H9 (cell line): Measurements from ENCODE around the gene TUBB2B. TPM values are rescaled to one million over a fixed set of nuclear protein-coding genes. Genes with fewer than 3 reads are reported as not detected.
A peak's percentile ranks its signal among the peaks of the same experiment; 100 is the strongest.

Experiments
- DNase-seq: peaks from one replicate; pipeline ENCODE4 v3.0.0-alpha.2; 2017
- H2AFZ ChIP-seq: one replicate; pipeline ENCODE4 v1.6.1; 2013; ENCODE audit warnings: mild to moderate bottlenecking, low read length, control low read depth, moderate library complexity
- H2AK5ac ChIP-seq: 2 replicates; pipeline ENCODE4 v1.6.1; 2013; ENCODE audit warnings: low read length, control low read depth, mixed read lengths; ENCODE audit not compliant: insufficient read length
- H2BK120ac ChIP-seq: one replicate; pipeline ENCODE4 v1.6.1; 2013; ENCODE audit warnings: low read depth, mild to moderate bottlenecking, low read length, control low read depth, inconsistent platforms; ENCODE audit not compliant: poor library complexity, severe bottlenecking
- H2BK12ac ChIP-seq: 2 replicates; pipeline ENCODE4 v1.6.1; 2013; ENCODE audit warnings: low read length, control low read depth, mixed read lengths, low read depth; ENCODE audit not compliant: insufficient read length
- H2BK15ac ChIP-seq: 2 replicates; pipeline ENCODE4 v1.6.1; 2013; ENCODE audit warnings: low read depth, low read length, control low read depth
- H2BK20ac ChIP-seq: one replicate; pipeline ENCODE4 v1.6.1; 2013; ENCODE audit warnings: low read depth, mild to moderate bottlenecking, low read length, control low read depth, inconsistent platforms; ENCODE audit not compliant: poor library complexity, severe bottlenecking
- H2BK5ac ChIP-seq: 2 replicates; pipeline ENCODE4 v1.6.1; 2013; ENCODE audit warnings: low read length, control low read depth, mixed read lengths; ENCODE audit not compliant: insufficient read length
- H3K14ac ChIP-seq: 2 replicates; pipeline ENCODE4 v1.6.1; 2013; ENCODE audit warnings: low read length, control low read depth; ENCODE audit not compliant: insufficient read depth
- H3K18ac ChIP-seq: 2 replicates; pipeline ENCODE4 v1.6.1; 2013; ENCODE audit warnings: low read depth, mild to moderate bottlenecking, mixed read lengths, low read length, control low read depth; ENCODE audit not compliant: insufficient read length
- H3K23ac ChIP-seq: 2 replicates; pipeline ENCODE4 v1.6.1; 2013; ENCODE audit warnings: low read length, control low read depth, mixed read lengths, low read depth; ENCODE audit not compliant: insufficient read length
- H3K23me2 ChIP-seq: 2 replicates; pipeline ENCODE4 v1.6.1; 2013; ENCODE audit warnings: low read depth, mild to moderate bottlenecking, mixed read lengths, low read length, control low read depth; ENCODE audit not compliant: insufficient read length, poor library complexity, severe bottlenecking
- H3K27ac ChIP-seq: 2 replicates; pipeline ENCODE4 v1.5.1; 2013; ENCODE audit warnings: low read length, control low read depth, mixed read lengths, low read depth; ENCODE audit not compliant: insufficient read length
- H3K27me3 ChIP-seq: 2 replicates; pipeline ENCODE4 v1.6.1; 2013; ENCODE audit warnings: low read length, control low read depth, inconsistent platforms; ENCODE audit not compliant: insufficient read depth
- H3K4ac ChIP-seq: 2 replicates; pipeline ENCODE4 v1.6.1; 2013; ENCODE audit warnings: low read depth, mild to moderate bottlenecking, control low read depth, inconsistent platforms, low read length, moderate library complexity
- H3K4me1 ChIP-seq: 2 replicates; pipeline ENCODE4 v1.6.1; 2013; ENCODE audit warnings: low read length, control low read depth, inconsistent platforms; ENCODE audit not compliant: insufficient read depth
- H3K4me2 ChIP-seq: 2 replicates; pipeline ENCODE4 v1.6.1; 2013; ENCODE audit warnings: low read length, control low read depth, mixed read lengths; ENCODE audit not compliant: insufficient read length, insufficient read depth
- H3K56ac ChIP-seq: 2 replicates; pipeline ENCODE4 v1.6.1; 2013; ENCODE audit warnings: low read depth, mild to moderate bottlenecking, mixed read lengths, low read length, control low read depth; ENCODE audit not compliant: insufficient read length
- H3K79me1 ChIP-seq: 2 replicates; pipeline ENCODE4 v1.6.1; 2013; ENCODE audit warnings: low read depth, mild to moderate bottlenecking, moderate library complexity, low read length, control low read depth, inconsistent platforms; ENCODE audit not compliant: insufficient read depth, poor library complexity, severe bottlenecking
- H3K79me2 ChIP-seq: 2 replicates; pipeline ENCODE4 v1.6.1; 2013; ENCODE audit warnings: low read length, control low read depth, inconsistent platforms; ENCODE audit not compliant: insufficient read depth
- H3K9ac ChIP-seq: 2 replicates; pipeline ENCODE4 v1.6.1; 2013; ENCODE audit warnings: low read length, control low read depth, mixed read lengths; ENCODE audit not compliant: insufficient read length; ENCODE audit errors: extremely low read depth
- H3K9me3 ChIP-seq: one replicate; pipeline ENCODE4 v1.6.1; 2013; ENCODE audit warnings: low read depth, low read length, inconsistent platforms; ENCODE audit not compliant: control insufficient read depth
- H3T11ph ChIP-seq: one replicate; pipeline ENCODE4 v1.6.1; 2013; ENCODE audit warnings: mild to moderate bottlenecking, low read length, control low read depth, inconsistent platforms
- H4K20me1 ChIP-seq: one replicate; pipeline ENCODE4 v1.6.1; 2013; ENCODE audit not compliant: control insufficient read depth, insufficient read length, insufficient read depth
- H4K5ac ChIP-seq: 2 replicates; pipeline ENCODE4 v1.6.1; 2013; ENCODE audit warnings: low read depth, mild to moderate bottlenecking, mixed read lengths, low read length, control low read depth; ENCODE audit not compliant: insufficient read length
- H4K8ac ChIP-seq: replicated peaks from 2 replicates; pipeline ENCODE4 v1.6.1; 2013; ENCODE audit warnings: low read length, control low read depth, mixed read lengths, low read depth; ENCODE audit not compliant: insufficient read length
- H4K91ac ChIP-seq: 2 replicates; pipeline ENCODE4 v1.6.1; 2013; ENCODE audit warnings: low read depth, mild to moderate bottlenecking, moderate library complexity, mixed read lengths, low read length, control low read depth; ENCODE audit not compliant: insufficient read length
- H3K27ac Mint-ChIP-seq, 3 experiments: 2 replicates in 2 of 3; 3 replicates in 1 of 3; pipeline ENCODE4 v1.8.0; 2020 to 2021; ENCODE audit warnings: mixed read lengths in 3 of 3, mild to moderate bottlenecking in 1 of 3, moderate library complexity in 1 of 3
- H3K27me3 Mint-ChIP-seq: 2 replicates; pipeline ENCODE4 v1.8.0; 2021; ENCODE audit warnings: low read depth, mild to moderate bottlenecking, moderate library complexity, mixed read lengths
- H3K36me3 Mint-ChIP-seq, 3 experiments: 2 replicates in 2 of 3; 3 replicates in 1 of 3; pipeline ENCODE4 v1.8.0; 2020 to 2021; ENCODE audit warnings: low read depth in 3 of 3, mixed read lengths in 3 of 3; ENCODE audit not compliant: insufficient read depth in 1 of 3
- H3K4me1 Mint-ChIP-seq, 2 experiments: 2 replicates each; pipeline ENCODE4 v1.8.0; 2020; ENCODE audit warnings: mixed read lengths in 2 of 2
- H3K4me3 Mint-ChIP-seq, 2 experiments: 2 replicates in 1 of 2; 3 replicates in 1 of 2; pipeline ENCODE4 v1.8.0; 2020 to 2021; ENCODE audit warnings: mild to moderate bottlenecking in 2 of 2, mixed read lengths in 2 of 2, moderate library complexity in 1 of 2
- H3K9me3 Mint-ChIP-seq, 2 experiments: 2 replicates in 1 of 2; 3 replicates in 1 of 2; pipeline ENCODE4 v1.8.0; 2020; ENCODE audit warnings: mild to moderate bottlenecking in 2 of 2, mixed read lengths in 2 of 2, moderate library complexity in 1 of 2
- CTCF ChIP-seq: fragments of 200-600 bp; sonication (generic); conservative IDR thresholded peaks from 3 replicates; pipeline ENCODE4 v1.8.0; 2021; ENCODE audit warnings: antibody characterized with exemption, mild to moderate bottlenecking
- WGBS: extraction: QIAGEN DNeasy Blood & Tissue Kit; methylation state at CpG from one replicate; pipeline ENCODE4 v1.1.7; 2013; ENCODE audit warnings: missing lambda C conversion rate, low lambda C conversion rate, mixed read lengths; ENCODE audit not compliant: insufficient read length; ENCODE audit errors: extremely low coverage; 5-methylcytosine and 5-hydroxymethylcytosine counted together
- total RNA-seq: library from RNA; stranded (reverse); gene quantifications from 2 replicates; pipeline ENCODE4 v1.2.1, GENCODE V29; 2021

Gene TUBB2B
- total RNA-seq, 1 experiment from 2014 or later, result 320 TPM

GRCh38 chr6:3232017-3232945 lies 4.8 kb upstream of the TUBB2B start:
- H3T11ph ChIP-seq, result no peak overlapping the region
- peaks cover 36% of the 10 kb centered on the region for H3K23me2 ChIP-seq
- H3K23ac ChIP-seq, result no peak overlapping the region
- no peak overlapping the region for H3K27ac ChIP-seq
- no peaks in the 10 kb centered on the region for H3K9me3 ChIP-seq
- H2BK12ac ChIP-seq, result no peak overlapping the region
- H3K9ac ChIP-seq, result peak overlapping the region; percentile 57
- no peak overlapping the region for H3K56ac ChIP-seq
- no peak overlapping the region for H2AFZ ChIP-seq
- H2BK120ac ChIP-seq, result no peak overlapping the region
- no peak overlapping the region for H2BK5ac ChIP-seq
- peaks cover 1% of the 10 kb centered on the region; the same call in 1 of the 2 replicates for H3K79me2 ChIP-seq
- peak overlapping the region; percentile 67 for H3K4me2 ChIP-seq
- Mint-ChIP-seq H3K4me1 (peaks cover 48 to 49% of the 10 kb centered on the region in 2 experiments), H3K36me3 (no peaks in the 10 kb centered on the region; a peak in 1 of 7 replicates), H3K9me3 (peaks cover 0 to 2% of the 10 kb centered on the region in 2 experiments; a peak in 1 of 5 replicates), H3K4me3 (peak overlapping the region; percentile 75 to 92), H3K27ac (peak overlapping the region in 1 of 3 experiments; percentile 78; a peak in 3 of 7 replicates), H3K27me3 (peaks cover 43% of the 10 kb centered on the region)
- no peak overlapping the region for H4K8ac ChIP-seq
- H2BK20ac ChIP-seq, result no peak overlapping the region
- no peak for TF ChIP-seq CTCF
- H3K14ac ChIP-seq, result 0 out of 2 replicates have a peak overlapping the region, but pooled peaks have one; percentile 60
- no peak overlapping the region for H4K91ac ChIP-seq
- no peak overlapping the region for H2AK5ac ChIP-seq
- no peak overlapping the region for H3K18ac ChIP-seq
- no peak overlapping the region for H3K4ac ChIP-seq
- no peak for DNase-seq
- peaks cover 11% of the 10 kb centered on the region; the same call in 1 of the 2 replicates for H3K4me1 ChIP-seq
- H2BK15ac ChIP-seq, result no peak overlapping the region
- no peaks in the 10 kb centered on the region for H3K79me1 ChIP-seq
- no CpG with 5 or more reads among the region's 23 CpGs for WGBS
- H3K27me3 ChIP-seq, result no peaks in the 10 kb centered on the region; the same call in 1 of the 2 replicates
- no peaks in the 10 kb centered on the region for H4K20me1 ChIP-seq
- no peak overlapping the region for H4K5ac ChIP-seq
